IMR-90 (cell line): ENCODE data around the gene ERVW-1. TPM values are rescaled to one million over a fixed set of nuclear protein-coding genes. Genes with fewer than 3 reads are reported as not detected.

Experiments
- ATAC-seq: fragments of 200-7000 bp; cut with Tn5 transposase; 2 replicates; pipeline ENCODE4 v1.9.1; 2020; ENCODE audit warnings: low read depth, mild to moderate bottlenecking, moderate library complexity
- BruUV-seq: library from RNA; stranded (reverse); fragments of 400-500 nt; replicated peaks from 2 replicates; lab custom pipeline; 2021; lab: Mats Ljungman, UMichigan
- CTCF ChIA-PET: fragments of 300-600 bp; formaldehyde crosslinking; extraction: SDS; loops from one replicate; lab custom pipeline; 2021; ENCODE audit warnings: antibody characterized with exemption; lab: Yijun Ruan, JAX
- POLR2A ChIA-PET: fragments of 300-600 bp; sonication (Branson Sonifier 250); formaldehyde crosslinking; loops from one replicate; lab custom pipeline; 2022; ENCODE audit warnings: antibody characterized with exemption; ENCODE audit not compliant: unreplicated experiment; lab: Charles Lee
- DNase-seq: peaks from one replicate; pipeline ENCODE4 v3.0.0; 2013
- H2AFZ ChIP-seq: replicated peaks from 2 replicates; pipeline ENCODE3; 2013; ENCODE audit warnings: low read length, mild to moderate bottlenecking; ENCODE audit not compliant: poor library complexity
- H2AK5ac ChIP-seq: 2 replicates; pipeline ENCODE4 v1.6.1; 2013; ENCODE audit warnings: low read depth, low read length, inconsistent platforms
- H2AK9ac ChIP-seq: replicated peaks from 2 replicates; pipeline ENCODE3; 2013; ENCODE audit warnings: mild to moderate bottlenecking, low read depth, low read length, moderate library complexity; ENCODE audit not compliant: poor library complexity
- H2BK120ac ChIP-seq: 2 replicates; pipeline ENCODE4 v1.6.1; 2013; ENCODE audit warnings: low read depth, low read length, inconsistent platforms
- H2BK15ac ChIP-seq: 3 replicates; pipeline ENCODE4 v1.6.1; 2013; ENCODE audit warnings: low read depth, low read length, inconsistent platforms
- H2BK20ac ChIP-seq: 2 replicates; pipeline ENCODE4 v1.6.1; 2013; ENCODE audit warnings: low read depth, mild to moderate bottlenecking, inconsistent platforms, low read length, moderate library complexity
- H2BK5ac ChIP-seq: 2 replicates; pipeline ENCODE4 v1.6.1; 2013; ENCODE audit warnings: mild to moderate bottlenecking, low read depth, low read length, inconsistent platforms; ENCODE audit not compliant: poor library complexity, severe bottlenecking
- H3K14ac ChIP-seq: replicated peaks from 2 replicates; pipeline ENCODE4 v1.6.1; 2013; ENCODE audit warnings: low read depth, low read length, inconsistent platforms
- H3K18ac ChIP-seq: 2 replicates; pipeline ENCODE4 v1.6.1; 2013; ENCODE audit warnings: low read depth, low read length, control low read depth
- H3K23ac ChIP-seq: 2 replicates; pipeline ENCODE4 v1.6.1; 2013; ENCODE audit warnings: low read depth, low read length, inconsistent platforms
- H3K27ac ChIP-seq: 2 replicates; pipeline ENCODE4 v1.5.1; 2013; ENCODE audit warnings: mild to moderate bottlenecking, control low read depth, low read length; ENCODE audit not compliant: insufficient read depth
- H3K27me3 ChIP-seq: 2 replicates; pipeline ENCODE4 v1.6.1; 2013; ENCODE audit warnings: low read length; ENCODE audit not compliant: control insufficient read depth, insufficient read depth
- H3K36me3 ChIP-seq: 2 replicates; pipeline ENCODE4 v1.6.1; 2013; ENCODE audit warnings: low read length, mixed read lengths; ENCODE audit not compliant: control insufficient read depth, insufficient read depth
- H3K4ac ChIP-seq: 2 replicates; pipeline ENCODE4 v1.6.1; 2013; ENCODE audit warnings: low read depth, low read length, inconsistent platforms
- H3K4me1 ChIP-seq: 2 replicates; pipeline ENCODE4 v1.6.1; 2013; ENCODE audit warnings: low read length, mixed read lengths; ENCODE audit not compliant: control insufficient read depth, insufficient read depth
- H3K4me2 ChIP-seq: 2 replicates; pipeline ENCODE4 v1.6.1; 2013; ENCODE audit warnings: low read depth, mild to moderate bottlenecking, control low read depth, low read length, moderate library complexity
- H3K4me3 ChIP-seq: 2 replicates; pipeline ENCODE4 v1.5.1; 2013; ENCODE audit warnings: low read depth, mild to moderate bottlenecking, control low read depth, low read length, moderate library complexity; ENCODE audit not compliant: insufficient read depth
- H3K56ac ChIP-seq: 2 replicates; pipeline ENCODE4 v1.6.1; 2013; ENCODE audit warnings: low read length, inconsistent platforms; ENCODE audit not compliant: insufficient read depth; ENCODE audit errors: extremely low read depth
- H3K79me1 ChIP-seq, 2 experiments: 2 replicates each; pipeline ENCODE4 v1.6.1; 2013; ENCODE audit warnings: low read length in 2 of 2, inconsistent platforms in 1 of 2, low read depth in 1 of 2
- H3K9ac ChIP-seq: 2 replicates; pipeline ENCODE4 v1.6.1; 2013; ENCODE audit warnings: low read depth, low read length, control low read depth
- H3K9me1 ChIP-seq: 2 replicates; pipeline ENCODE4 v1.6.1; 2013; ENCODE audit warnings: low read length, inconsistent platforms; ENCODE audit not compliant: insufficient read depth
- H3K9me3 ChIP-seq: 2 replicates; pipeline ENCODE4 v1.6.1; 2013; ENCODE audit warnings: low read length; ENCODE audit not compliant: control insufficient read depth, insufficient read depth
- H4K20me1 ChIP-seq: 2 replicates; pipeline ENCODE4 v1.6.1; 2013; ENCODE audit warnings: low read length, inconsistent platforms; ENCODE audit not compliant: insufficient read depth
- H4K5ac ChIP-seq: 2 replicates; pipeline ENCODE4 v1.6.1; 2013; ENCODE audit warnings: mild to moderate bottlenecking, low read depth, low read length, control low read depth
- H4K8ac ChIP-seq, 2 experiments: 2 replicates each; pipeline ENCODE4 v1.6.1; 2013; ENCODE audit warnings: low read depth in 2 of 2, low read length in 2 of 2, control low read depth in 1 of 2, inconsistent platforms in 1 of 2
- H4K91ac ChIP-seq: 2 replicates; pipeline ENCODE4 v1.6.1; 2013; ENCODE audit warnings: low read depth, low read length, inconsistent platforms; ENCODE audit not compliant: insufficient read depth
- BHLHE40 ChIP-seq: fragments of 150-350 bp; IDR thresholded peaks from 2 replicates; pipeline ENCODE4 v1.6.1; 2016; ENCODE audit warnings: mild to moderate bottlenecking, low read depth, low read length
- CEBPB ChIP-seq: IDR thresholded peaks from 2 replicates; pipeline ENCODE4 v1.6.1; 2012; ENCODE audit warnings: low read depth, low read length, improper control_type of control experiment
- CHD1 ChIP-seq: IDR thresholded peaks from 2 replicates; pipeline ENCODE4 v1.6.1; 2012; ENCODE audit warnings: low read depth, low read length, improper control_type of control experiment
- CTCF ChIP-seq: conservative IDR thresholded peaks from 2 replicates; pipeline ENCODE4 v1.5.1; 2012; ENCODE audit warnings: mild to moderate bottlenecking, low read depth, low read length, improper control_type of control experiment
- FOS ChIP-seq: fragments of 150-350 bp; IDR thresholded peaks from 2 replicates; pipeline ENCODE4 v1.6.1; 2016; ENCODE audit warnings: low read depth, low read length
- MAFK ChIP-seq: IDR thresholded peaks from 2 replicates; pipeline ENCODE4 v1.6.1; 2012; ENCODE audit warnings: low read depth, low read length, improper control_type of control experiment
- MAZ ChIP-seq: IDR thresholded peaks from 2 replicates; pipeline ENCODE4 v1.6.1; 2012; ENCODE audit warnings: low read depth, mild to moderate bottlenecking, low read length, improper control_type of control experiment, moderate library complexity, borderline replicate concordance
- MXI1 ChIP-seq: IDR thresholded peaks from 2 replicates; pipeline ENCODE4 v1.6.1; 2012; ENCODE audit warnings: low read depth, mild to moderate bottlenecking, low read length, moderate library complexity, borderline replicate concordance
- NFE2L2 ChIP-seq: fragments of 150-350 bp; IDR thresholded peaks from 2 replicates; pipeline ENCODE4 v1.6.1; 2016; ENCODE audit warnings: low read depth, mild to moderate bottlenecking, low read length
- POLR2A ChIP-seq: IDR thresholded peaks from 2 replicates; pipeline ENCODE4 v1.6.1; 2012; ENCODE audit warnings: mild to moderate bottlenecking, low read depth, low read length
- RAD21 ChIP-seq: IDR thresholded peaks from 2 replicates; pipeline ENCODE4 v1.6.1; 2012; ENCODE audit warnings: low read length, improper control_type of control experiment
- RCOR1 ChIP-seq: IDR thresholded peaks from 2 replicates; pipeline ENCODE4 v1.6.1; 2012; ENCODE audit warnings: mild to moderate bottlenecking, low read length, improper control_type of control experiment; ENCODE audit not compliant: insufficient replicate concordance
- RFX5 ChIP-seq: IDR thresholded peaks from 2 replicates; pipeline ENCODE4 v1.8.0; 2012; ENCODE audit warnings: low read depth, mild to moderate bottlenecking, low read length, moderate library complexity
- SMC3 ChIP-seq: fragments of 150-350 bp; IDR thresholded peaks from 2 replicates; pipeline ENCODE4 v1.6.1; 2016; ENCODE audit warnings: low read depth, mild to moderate bottlenecking, antibody characterized with exemption, low read length, moderate library complexity
- WGBS, 2 experiments: methylation state at CpG; one replicate each; pipeline versions ENCODE4 v1.1.5 to v1.1.7; 2013; ENCODE audit warnings: missing lambda C conversion rate in 2 of 2; ENCODE audit not compliant: insufficient read length in 1 of 2; ENCODE audit errors: extremely low coverage in 2 of 2; 5-methylcytosine and 5-hydroxymethylcytosine counted together
- dilution Hi-C: fragments of 300-500 bp; cut with HindIII; formaldehyde crosslinking; loops from one replicate; pipeline ENCODE4 v1.14.3; 2018; ENCODE audit warnings: low sequenced_read_pairs; ENCODE audit not compliant: unreplicated experiment
- in situ Hi-C: fragments of 300-500 bp; cut with MboI; formaldehyde crosslinking; loops from 3 replicates; pipeline ENCODE4 v1.14.3; 2019; ENCODE audit warnings: low sequenced_read_pairs, inconsistent platforms, mixed read lengths
- intact Hi-C: fragments of 100-400 bp; cut with micrococcal nuclease; formaldehyde crosslinking; loops from 2 replicates; pipeline ENCODE4 v1.10.0; 2022
- polyA plus RNA-seq, 3 experiments: library from polyadenylated mRNA; depleted of rRNA; stranded (reverse); fragments of >200 nt; gene quantifications; 2 replicates each; pipeline ENCODE4 v1.2.3, GENCODE V29; 2012; ENCODE audit warnings: low replicate concordance in 1 of 3
- total RNA-seq: library from RNA; depleted of rRNA; stranded (reverse); fragments of >200 nt; gene quantifications from 2 replicates; pipeline ENCODE4 v1.2.3, GENCODE V29; 2012
- TF ChIP-seq, protein P1 (sequence below): fragments of 150-350 bp; IDR thresholded peaks from 2 replicates; pipeline ENCODE4 v1.6.1; 2017; ENCODE audit warnings: mild to moderate bottlenecking, antibody characterized with exemption, low read length, low read depth
- TF ChIP-seq, protein P2 (sequence below): fragments of 150-350 bp; IDR thresholded peaks from 2 replicates; pipeline ENCODE4 v1.6.1; 2016; ENCODE audit warnings: low read depth, mild to moderate bottlenecking, low read length, moderate library complexity, borderline replicate concordance

Gene ERVW-1
- total and polyA plus RNA-seq, 2 of the 4 experiments (the other 2 are of a cell fraction): not detected

GRCh38 chr7:92456236-92456635 is 21.5 kb downstream of the ERVW-1 start:
- Histone ChIP-seq H3K14ac (no peak overlapping the region), H2BK120ac (no peak overlapping the region), H3K36me3 (peaks cover 23% of the 10 kb centered on the region), H3K4me3 (no peak overlapping the region), H2AK9ac (no peak overlapping the region), H3K27ac (no peak overlapping the region), H3K79me1 (peaks cover 15% of the 10 kb centered on the region in 2 experiments; a peak in 3 of 4 replicates), H3K27me3 (no peaks in the 10 kb centered on the region), H3K4ac (no peak overlapping the region), H3K9ac (no peak overlapping the region), H2AFZ (no peak overlapping the region), H4K20me1 (0 out of 2 replicates have a peak, but pooled peaks cover 2% of the 10 kb centered on the region), H4K5ac (no peak overlapping the region), H2AK5ac (no peak overlapping the region), H4K8ac (no peak overlapping the region), H3K9me3 (no peaks in the 10 kb centered on the region), H3K23ac (no peak overlapping the region), H3K18ac (no peak overlapping the region), H2BK15ac (no peak overlapping the region), H3K4me1 (no peaks in the 10 kb centered on the region), H2BK20ac (no peak overlapping the region), H3K56ac (no peak overlapping the region), H4K91ac (no peak overlapping the region), H3K4me2 (no peak overlapping the region), H2BK5ac (no peak overlapping the region), H3K9me1 (no peaks in the 10 kb centered on the region)
- in situ Hi-C loops: loop anchor here (10.0 kb wide), 1 partner anchor 571 kb away; the partner anchor contains the start of gene MTERF1
- intact Hi-C loops: no loop called here
- ChIA-PET CTCF (no interaction called here), POLR2A (no interaction called here)
- dilution Hi-C loops: no loop called here
- TF ChIP-seq CTCF: no peak
- no peak for TF ChIP-seq MAZ
- TF ChIP-seq, protein P1, sequence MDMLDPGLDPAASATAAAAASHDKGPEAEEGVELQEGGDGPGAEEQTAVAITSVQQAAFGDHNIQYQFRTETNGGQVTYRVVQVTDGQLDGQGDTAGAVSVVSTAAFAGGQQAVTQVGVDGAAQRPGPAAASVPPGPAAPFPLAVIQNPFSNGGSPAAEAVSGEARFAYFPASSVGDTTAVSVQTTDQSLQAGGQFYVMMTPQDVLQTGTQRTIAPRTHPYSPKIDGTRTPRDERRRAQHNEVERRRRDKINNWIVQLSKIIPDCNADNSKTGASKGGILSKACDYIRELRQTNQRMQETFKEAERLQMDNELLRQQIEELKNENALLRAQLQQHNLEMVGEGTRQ: no peak
- no peak for TF ChIP-seq FOS
- no peak for TF ChIP-seq RAD21
- no peak for TF ChIP-seq CEBPB
- TF ChIP-seq RFX5: no peak
- TF ChIP-seq CHD1: no peak
- no peak for TF ChIP-seq BHLHE40
- TF ChIP-seq MXI1: no peak
- TF ChIP-seq RCOR1: no peak
- no peak for TF ChIP-seq NFE2L2
- no peak for TF ChIP-seq SMC3
- no peak for TF ChIP-seq MAFK
- TF ChIP-seq POLR2A: no peak
- TF ChIP-seq, protein P2, sequence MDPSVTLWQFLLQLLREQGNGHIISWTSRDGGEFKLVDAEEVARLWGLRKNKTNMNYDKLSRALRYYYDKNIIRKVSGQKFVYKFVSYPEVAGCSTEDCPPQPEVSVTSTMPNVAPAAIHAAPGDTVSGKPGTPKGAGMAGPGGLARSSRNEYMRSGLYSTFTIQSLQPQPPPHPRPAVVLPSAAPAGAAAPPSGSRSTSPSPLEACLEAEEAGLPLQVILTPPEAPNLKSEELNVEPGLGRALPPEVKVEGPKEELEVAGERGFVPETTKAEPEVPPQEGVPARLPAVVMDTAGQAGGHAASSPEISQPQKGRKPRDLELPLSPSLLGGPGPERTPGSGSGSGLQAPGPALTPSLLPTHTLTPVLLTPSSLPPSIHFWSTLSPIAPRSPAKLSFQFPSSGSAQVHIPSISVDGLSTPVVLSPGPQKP: no peak
- DNase-seq: peak; percentile 46
- WGBS, 2 experiments: no CpG with 5 or more reads among the region's 2 CpGs
- no TSS peak for BruUV-seq
- ATAC-seq: no peak
